Measurements from ENCODE around the gene FAM120C.

The FAM120C gene

DNA sequence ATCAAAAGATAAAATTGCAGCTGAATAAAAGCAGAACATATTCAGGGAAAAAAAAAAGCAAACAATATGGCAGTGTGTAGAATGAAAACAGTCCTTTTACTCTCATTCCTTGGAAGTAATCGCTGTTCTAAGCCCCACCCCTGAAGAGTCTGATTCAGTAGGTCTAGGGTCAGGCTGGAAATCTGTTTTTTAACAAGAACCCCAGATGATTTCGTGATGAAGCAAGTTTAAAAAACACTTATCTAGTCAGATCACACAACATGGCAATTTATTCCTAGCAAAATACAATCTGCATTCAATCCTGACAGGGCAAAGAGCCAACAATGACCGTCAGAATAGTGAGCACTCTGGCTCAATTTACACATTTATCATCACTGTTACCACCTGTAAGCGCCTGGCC is 16.1 kb downstream of the FAM120C start:
- H3K36me3 ChIP-seq (ENCODE audit: low read length): no peaks in the 10 kb centered on the region
- no peaks in the 10 kb centered on the region for H3F3A ChIP-seq (ENCODE audit: insufficient read depth)
- no peaks in the 10 kb centered on the region for H4K20me1 ChIP-seq (ENCODE audit: low read depth, low read length)
- H3K27me3 ChIP-seq (ENCODE audit: low read length): no peaks in the 10 kb centered on the region
- H3K9me3 ChIP-seq (ENCODE audit: insufficient read depth, low read length): no peaks in the 10 kb centered on the region
- no peak overlapping the region for H3K27ac ChIP-seq (ENCODE audit: low read depth, low read length)
- no peaks in the 10 kb centered on the region for H3K9me2 ChIP-seq (replicated peaks; ENCODE audit: insufficient read depth, low read length)
- TF ChIP-seq EZH2phosphoT487 (conservative IDR thresholded peaks at IDR 0.05; ENCODE audit: low read length): no peak
- TF ChIP-seq, protein P1, sequence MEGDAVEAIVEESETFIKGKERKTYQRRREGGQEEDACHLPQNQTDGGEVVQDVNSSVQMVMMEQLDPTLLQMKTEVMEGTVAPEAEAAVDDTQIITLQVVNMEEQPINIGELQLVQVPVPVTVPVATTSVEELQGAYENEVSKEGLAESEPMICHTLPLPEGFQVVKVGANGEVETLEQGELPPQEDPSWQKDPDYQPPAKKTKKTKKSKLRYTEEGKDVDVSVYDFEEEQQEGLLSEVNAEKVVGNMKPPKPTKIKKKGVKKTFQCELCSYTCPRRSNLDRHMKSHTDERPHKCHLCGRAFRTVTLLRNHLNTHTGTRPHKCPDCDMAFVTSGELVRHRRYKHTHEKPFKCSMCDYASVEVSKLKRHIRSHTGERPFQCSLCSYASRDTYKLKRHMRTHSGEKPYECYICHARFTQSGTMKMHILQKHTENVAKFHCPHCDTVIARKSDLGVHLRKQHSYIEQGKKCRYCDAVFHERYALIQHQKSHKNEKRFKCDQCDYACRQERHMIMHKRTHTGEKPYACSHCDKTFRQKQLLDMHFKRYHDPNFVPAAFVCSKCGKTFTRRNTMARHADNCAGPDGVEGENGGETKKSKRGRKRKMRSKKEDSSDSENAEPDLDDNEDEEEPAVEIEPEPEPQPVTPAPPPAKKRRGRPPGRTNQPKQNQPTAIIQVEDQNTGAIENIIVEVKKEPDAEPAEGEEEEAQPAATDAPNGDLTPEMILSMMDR (IDR thresholded peaks at IDR 0.05; ENCODE audit: insufficient read depth, low read length, poor library complexity, severe bottlenecking): no peak
- H3K4me2 ChIP-seq (ENCODE audit: low read depth, low read length, poor library complexity, severe bottlenecking): no peak overlapping the region
- no peak overlapping the region for H2AFZ ChIP-seq (ENCODE audit: low read depth, low read length, severe bottlenecking)
- no peaks in the 10 kb centered on the region for H3K79me2 ChIP-seq (ENCODE audit: insufficient read depth, low read length)
- no peak overlapping the region for H3K4me3 ChIP-seq (ENCODE audit: insufficient read depth, low read length, poor library complexity, severe bottlenecking)
- H3K9ac ChIP-seq (ENCODE audit: low read length): no peak overlapping the region

DNA sequence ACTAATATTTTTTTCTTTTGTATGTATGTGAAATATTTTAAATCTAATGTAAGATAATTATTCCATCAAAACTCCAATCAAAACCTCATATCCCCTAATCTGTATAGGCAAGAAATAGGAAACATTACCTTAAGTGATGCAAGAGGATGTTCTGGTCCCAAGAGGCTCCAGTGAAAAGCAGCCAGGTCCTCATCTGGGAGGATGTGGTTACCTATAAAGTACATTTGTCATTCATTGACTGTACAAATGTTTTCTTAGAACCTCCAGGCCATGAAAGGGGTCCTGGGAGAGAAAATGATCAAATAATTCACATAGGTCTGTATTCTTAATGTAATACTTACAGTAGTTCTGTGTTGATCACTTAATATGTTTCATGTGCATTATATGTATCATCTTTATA is 25.5 kb downstream of the FAM120C start:
- Histone ChIP-seq H3K4me2 (ENCODE audit: low read depth, low read length, poor library complexity, severe bottlenecking) (no peak overlapping the region), H2AFZ (ENCODE audit: low read depth, low read length, severe bottlenecking) (no peak overlapping the region), H3K9me2 (replicated peaks; ENCODE audit: insufficient read depth, low read length) (no peaks in the 10 kb centered on the region), H3K9ac (ENCODE audit: low read length) (no peak overlapping the region), H3K27ac (ENCODE audit: low read depth, low read length) (no peak overlapping the region), H3K36me3 (ENCODE audit: low read length) (no peaks in the 10 kb centered on the region), H4K20me1 (ENCODE audit: low read depth, low read length) (no peaks in the 10 kb centered on the region), H3K9me3 (ENCODE audit: insufficient read depth, low read length) (no peaks in the 10 kb centered on the region), H3K4me3 (ENCODE audit: insufficient read depth, low read length, poor library complexity, severe bottlenecking) (no peak overlapping the region), H3K79me2 (ENCODE audit: insufficient read depth, low read length) (no peaks in the 10 kb centered on the region), H3F3A (ENCODE audit: insufficient read depth) (no peaks in the 10 kb centered on the region), H3K27me3 (ENCODE audit: low read length) (no peaks in the 10 kb centered on the region)
- TF ChIP-seq, protein P1 (IDR thresholded peaks at IDR 0.05; ENCODE audit: insufficient read depth, low read length, poor library complexity, severe bottlenecking): no peak
- TF ChIP-seq EZH2phosphoT487 (conservative IDR thresholded peaks at IDR 0.05; ENCODE audit: low read length): no peak

DNA sequence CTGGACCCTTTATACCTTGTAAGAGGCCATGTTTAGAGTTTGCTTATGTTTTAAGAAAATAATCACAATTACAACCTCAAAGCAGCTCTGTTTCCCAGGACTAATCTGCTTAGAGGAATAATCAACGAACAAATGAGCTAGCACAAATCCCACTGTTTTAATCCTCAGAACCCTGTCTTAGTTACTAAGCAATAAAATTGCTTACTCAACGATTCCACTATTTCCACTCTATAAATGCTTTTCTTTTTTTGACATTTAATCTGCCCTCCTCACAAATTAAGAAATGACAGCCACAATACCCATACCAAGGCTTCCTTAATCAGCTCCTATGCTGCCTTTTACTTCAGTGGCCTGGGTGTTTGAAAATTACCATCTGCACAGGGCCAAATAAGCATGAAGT is 48.8 kb downstream of the FAM120C start:
- H3K9me3 ChIP-seq (ENCODE audit: insufficient read depth, low read length): no peaks in the 10 kb centered on the region

More for the DNA sequence above, 48.8 kb downstream of the FAM120C start:
- no peak overlapping the region for H2AFZ ChIP-seq (ENCODE audit: low read depth, low read length, severe bottlenecking)
- H3K27me3 ChIP-seq (ENCODE audit: low read length): no peaks in the 10 kb centered on the region
- H3F3A ChIP-seq (ENCODE audit: insufficient read depth): no peaks in the 10 kb centered on the region
- no peak overlapping the region for H3K9ac ChIP-seq (ENCODE audit: low read length)
- H3K4me3 ChIP-seq (ENCODE audit: insufficient read depth, low read length, poor library complexity, severe bottlenecking): no peak overlapping the region
- no peak overlapping the region for H3K4me2 ChIP-seq (ENCODE audit: low read depth, low read length, poor library complexity, severe bottlenecking)
- H3K36me3 ChIP-seq (ENCODE audit: low read length): no peaks in the 10 kb centered on the region
- H3K79me2 ChIP-seq (ENCODE audit: insufficient read depth, low read length): no peaks in the 10 kb centered on the region
- no peak overlapping the region for H3K27ac ChIP-seq (ENCODE audit: low read depth, low read length)
- no peaks in the 10 kb centered on the region for H4K20me1 ChIP-seq (ENCODE audit: low read depth, low read length)
- no peaks in the 10 kb centered on the region for H3K9me2 ChIP-seq (replicated peaks; ENCODE audit: insufficient read depth, low read length)
- TF ChIP-seq EZH2phosphoT487 (conservative IDR thresholded peaks at IDR 0.05; ENCODE audit: low read length): no peak
- TF ChIP-seq, protein P1 (IDR thresholded peaks at IDR 0.05; ENCODE audit: insufficient read depth, low read length, poor library complexity, severe bottlenecking): no peak
